PC-9 (cell line): ENCODE data around the gene SYTL1. TPM values are rescaled to one million over a fixed set of nuclear protein-coding genes. Genes with fewer than 3 reads are reported as not detected.

ENCODE experiments used
- BruUV-seq: library from RNA; stranded (reverse); fragments of 400-500 nt; replicated peaks from 2 replicates; lab custom pipeline; 2021; lab: Mats Ljungman, UMichigan
- CTCF ChIA-PET: fragments of 300-600 bp; sonication (Branson Sonifier 250); formaldehyde crosslinking; loops from one replicate; lab custom pipeline; 2022; ENCODE audit warnings: antibody characterized with exemption; lab: Charles Lee
- POLR2A ChIA-PET: fragments of 300-600 bp; sonication (Branson Sonifier 250); formaldehyde crosslinking; loops from one replicate; lab custom pipeline; 2022; ENCODE audit warnings: antibody characterized with exemption; ENCODE audit not compliant: unreplicated experiment; lab: Charles Lee
- DNase-seq, 2 experiments: peaks; one replicate each; pipeline versions ENCODE4 v3.0.0 to v3.0.0-alpha.2; 2015 to 2022; ENCODE audit warnings: mixed read lengths in 1 of 2
- H2AFZ ChIP-seq: fragments of 200-600 bp; sonication (generic); 2 replicates; pipeline ENCODE4 v1.8.1; 2017; ENCODE audit warnings: antibody characterized with exemption
- H3F3A ChIP-seq: fragments of 200-600 bp; sonication (generic); 2 replicates; pipeline ENCODE4 v1.8.1; 2017; ENCODE audit warnings: antibody characterized with exemption, mild to moderate bottlenecking, low read depth; ENCODE audit not compliant: insufficient read depth
- H3K27ac ChIP-seq: fragments of 200-600 bp; sonication (generic); 2 replicates; pipeline ENCODE4 v1.6.1; 2016; ENCODE audit warnings: mixed run types
- H3K27me3 ChIP-seq: fragments of 200-600 bp; sonication (generic); 2 replicates; pipeline ENCODE4 v1.6.1; 2016; ENCODE audit warnings: low read depth, mixed run types; ENCODE audit not compliant: insufficient read depth
- H3K36me3 ChIP-seq: fragments of 200-600 bp; sonication (generic); 2 replicates; pipeline ENCODE4 v1.6.1; 2016; ENCODE audit warnings: low read depth, mixed run types
- H3K4me1 ChIP-seq: fragments of 200-600 bp; sonication (generic); replicated peaks from 2 replicates; pipeline ENCODE4 v1.6.1; 2016; ENCODE audit warnings: mixed run types; ENCODE audit not compliant: insufficient read depth
- H3K4me2 ChIP-seq: fragments of 200-600 bp; sonication (generic); 2 replicates; pipeline ENCODE4 v1.6.1; 2017; ENCODE audit warnings: mixed run types
- H3K4me3 ChIP-seq: fragments of 200-600 bp; sonication (generic); 2 replicates; pipeline ENCODE4 v1.6.1; 2016; ENCODE audit warnings: mixed run types
- H3K79me2 ChIP-seq: fragments of 200-600 bp; sonication (generic); 2 replicates; pipeline ENCODE4 v1.6.1; 2017; ENCODE audit warnings: low read depth, mixed run types
- H3K9me2 ChIP-seq: fragments of 200-600 bp; sonication (generic); 2 replicates; pipeline ENCODE4 v1.8.1; 2017; ENCODE audit warnings: mild to moderate bottlenecking; ENCODE audit not compliant: insufficient read depth
- H3K9me3 ChIP-seq: fragments of 200-600 bp; sonication (generic); 2 replicates; pipeline ENCODE4 v1.8.1; 2016; ENCODE audit warnings: low read depth; ENCODE audit not compliant: insufficient read depth
- H4K20me1 ChIP-seq: fragments of 200-600 bp; sonication (generic); 2 replicates; pipeline ENCODE4 v1.8.1; 2017; ENCODE audit not compliant: insufficient read depth
- EZH2 ChIP-seq: fragments of 200-600 bp; sonication (generic); IDR thresholded peaks from 2 replicates; pipeline ENCODE4 v1.8.0; 2017; ENCODE audit warnings: antibody characterized with exemption, low read depth
- intact Hi-C: fragments of 100-400 bp; cut with micrococcal nuclease; formaldehyde crosslinking; loops from one replicate; pipeline ENCODE4 v1.10.0; 2022; ENCODE audit not compliant: unreplicated experiment
- total RNA-seq: library from RNA; stranded (reverse); gene quantifications from 2 replicates; pipeline ENCODE4 v1.2.3, GENCODE V29; 2021
- TF ChIP-seq, protein P1 (sequence below): fragments of 200-600 bp; sonication (generic); conservative IDR thresholded peaks from 2 replicates; pipeline ENCODE4 v1.6.1; 2017; ENCODE audit warnings: mixed run types, antibody characterized with exemption, mild to moderate bottlenecking, moderate library complexity

The SYTL1 gene
- total RNA-seq, 1 experiment from 2014 or later, result 43.7 TPM

DNA sequence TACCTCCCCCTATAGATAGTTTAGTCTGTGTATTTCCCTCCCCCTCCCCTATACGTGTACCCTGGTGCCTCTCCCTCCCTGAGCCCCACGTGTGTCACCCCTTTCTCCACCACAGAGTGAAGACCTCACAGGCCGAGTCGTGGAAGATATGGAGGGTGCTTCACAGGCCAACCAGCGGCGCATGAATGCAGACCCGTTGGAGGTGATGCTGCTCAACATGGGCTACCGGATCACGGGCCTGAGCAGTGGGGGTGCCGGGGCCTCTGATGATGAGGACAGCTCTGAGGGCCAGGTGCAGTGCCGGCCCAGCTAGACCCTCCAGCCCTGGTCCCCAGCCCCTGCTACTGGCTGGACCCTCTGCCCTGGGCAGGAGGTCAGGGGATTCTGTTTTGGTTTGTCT lies 35.8 kb upstream of the SYTL1 start:
- no peaks in the 10 kb centered on the region for H3K36me3 ChIP-seq
- ChIA-PET POLR2A (no interaction called here), CTCF (no interaction called here)
- no peaks in the 10 kb centered on the region for H3K9me3 ChIP-seq
- no peaks in the 10 kb centered on the region for H3K4me1 ChIP-seq
- H3K27me3 ChIP-seq, result no peaks in the 10 kb centered on the region
- no peak for DNase-seq
- no peaks in the 10 kb centered on the region for H3K9me2 ChIP-seq
- no peaks in the 10 kb centered on the region for H3K79me2 ChIP-seq
- TF ChIP-seq, protein P1, sequence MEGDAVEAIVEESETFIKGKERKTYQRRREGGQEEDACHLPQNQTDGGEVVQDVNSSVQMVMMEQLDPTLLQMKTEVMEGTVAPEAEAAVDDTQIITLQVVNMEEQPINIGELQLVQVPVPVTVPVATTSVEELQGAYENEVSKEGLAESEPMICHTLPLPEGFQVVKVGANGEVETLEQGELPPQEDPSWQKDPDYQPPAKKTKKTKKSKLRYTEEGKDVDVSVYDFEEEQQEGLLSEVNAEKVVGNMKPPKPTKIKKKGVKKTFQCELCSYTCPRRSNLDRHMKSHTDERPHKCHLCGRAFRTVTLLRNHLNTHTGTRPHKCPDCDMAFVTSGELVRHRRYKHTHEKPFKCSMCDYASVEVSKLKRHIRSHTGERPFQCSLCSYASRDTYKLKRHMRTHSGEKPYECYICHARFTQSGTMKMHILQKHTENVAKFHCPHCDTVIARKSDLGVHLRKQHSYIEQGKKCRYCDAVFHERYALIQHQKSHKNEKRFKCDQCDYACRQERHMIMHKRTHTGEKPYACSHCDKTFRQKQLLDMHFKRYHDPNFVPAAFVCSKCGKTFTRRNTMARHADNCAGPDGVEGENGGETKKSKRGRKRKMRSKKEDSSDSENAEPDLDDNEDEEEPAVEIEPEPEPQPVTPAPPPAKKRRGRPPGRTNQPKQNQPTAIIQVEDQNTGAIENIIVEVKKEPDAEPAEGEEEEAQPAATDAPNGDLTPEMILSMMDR, result no peak
- TF ChIP-seq EZH2, result no peak
- no TSS peak for BruUV-seq
- intact Hi-C loops, result no loop called here
- H3K4me3 ChIP-seq, result no peak overlapping the region
- no peaks in the 10 kb centered on the region for H4K20me1 ChIP-seq
- no peak overlapping the region for H2AFZ ChIP-seq
- H3K4me2 ChIP-seq, result no peak overlapping the region
- no peak overlapping the region for H3K27ac ChIP-seq
- H3F3A ChIP-seq, result no peaks in the 10 kb centered on the region

DNA sequence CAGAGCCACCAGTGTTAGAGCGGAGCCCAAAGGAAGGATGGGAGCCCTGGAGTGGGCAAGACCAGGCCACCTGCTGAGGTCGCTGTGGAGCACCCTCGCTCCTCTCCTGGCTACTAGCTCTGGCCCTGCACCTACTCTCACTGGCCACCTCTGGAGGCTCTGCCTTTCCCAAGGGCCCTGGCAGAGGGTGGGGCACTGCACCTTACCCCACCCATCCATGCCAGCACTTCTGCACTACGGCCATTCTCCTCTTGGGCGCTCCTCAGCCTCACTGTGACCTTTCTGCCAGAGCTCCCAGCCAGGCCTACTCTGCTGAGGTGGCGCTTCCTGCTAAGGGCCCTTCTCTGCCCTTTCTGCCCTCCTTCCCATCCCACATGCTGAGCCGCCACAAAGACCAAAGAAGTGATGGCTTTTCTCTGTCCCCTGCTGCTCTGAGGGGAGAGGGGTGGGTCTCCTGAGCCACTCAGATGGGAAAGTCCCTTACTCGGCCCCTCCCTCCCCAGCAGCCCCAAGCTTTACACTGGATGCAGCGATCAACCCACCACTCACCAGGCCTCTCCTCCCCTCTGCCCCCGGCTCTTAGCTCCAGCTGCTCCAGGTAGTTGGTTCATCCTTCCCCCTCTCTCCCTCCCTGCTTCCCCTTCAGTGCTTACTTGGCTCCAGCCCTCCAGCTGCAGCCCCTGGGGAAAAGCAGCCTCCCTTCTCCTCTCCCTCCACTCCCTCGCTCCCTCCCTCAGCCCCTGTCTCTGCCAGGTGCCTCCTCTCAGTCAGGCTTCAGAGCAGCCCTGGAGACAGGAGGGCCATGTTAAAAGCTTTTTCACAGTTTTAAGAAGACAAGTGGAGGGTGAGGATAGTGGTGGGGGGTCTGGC lies 34.7 kb upstream of the SYTL1 start:
- H3K9me2 ChIP-seq, result no peaks in the 10 kb centered on the region
- H3F3A ChIP-seq, result no peaks in the 10 kb centered on the region
- POLR2A ChIA-PET, result no interaction called here
- H3K4me2 ChIP-seq, result no peak overlapping the region
- H3K4me1 ChIP-seq, result no peaks in the 10 kb centered on the region
- H3K4me3 ChIP-seq, result no peak overlapping the region
- CTCF ChIA-PET, result interaction anchor here (0.6 to 1.2 kb wide), 4 partner anchors 11 to 1112 kb away, joined by 3 to 6 read pairs (median 4); no protein-coding TSS in a partner anchor
- H3K9me3 ChIP-seq, result no peaks in the 10 kb centered on the region
- H3K27ac ChIP-seq, result no peak overlapping the region
- no peaks in the 10 kb centered on the region for H4K20me1 ChIP-seq
- TF ChIP-seq, protein P1, result no peak
- TF ChIP-seq EZH2, result no peak
- no peak overlapping the region for H2AFZ ChIP-seq
- TSS peak; percentile 21 for BruUV-seq
- DNase-seq, result peak in 1 of 2 experiments; percentile 42
- H3K79me2 ChIP-seq, result no peaks in the 10 kb centered on the region
- no peaks in the 10 kb centered on the region for H3K36me3 ChIP-seq
- intact Hi-C loops, result no loop called here
- no peaks in the 10 kb centered on the region for H3K27me3 ChIP-seq

DNA sequence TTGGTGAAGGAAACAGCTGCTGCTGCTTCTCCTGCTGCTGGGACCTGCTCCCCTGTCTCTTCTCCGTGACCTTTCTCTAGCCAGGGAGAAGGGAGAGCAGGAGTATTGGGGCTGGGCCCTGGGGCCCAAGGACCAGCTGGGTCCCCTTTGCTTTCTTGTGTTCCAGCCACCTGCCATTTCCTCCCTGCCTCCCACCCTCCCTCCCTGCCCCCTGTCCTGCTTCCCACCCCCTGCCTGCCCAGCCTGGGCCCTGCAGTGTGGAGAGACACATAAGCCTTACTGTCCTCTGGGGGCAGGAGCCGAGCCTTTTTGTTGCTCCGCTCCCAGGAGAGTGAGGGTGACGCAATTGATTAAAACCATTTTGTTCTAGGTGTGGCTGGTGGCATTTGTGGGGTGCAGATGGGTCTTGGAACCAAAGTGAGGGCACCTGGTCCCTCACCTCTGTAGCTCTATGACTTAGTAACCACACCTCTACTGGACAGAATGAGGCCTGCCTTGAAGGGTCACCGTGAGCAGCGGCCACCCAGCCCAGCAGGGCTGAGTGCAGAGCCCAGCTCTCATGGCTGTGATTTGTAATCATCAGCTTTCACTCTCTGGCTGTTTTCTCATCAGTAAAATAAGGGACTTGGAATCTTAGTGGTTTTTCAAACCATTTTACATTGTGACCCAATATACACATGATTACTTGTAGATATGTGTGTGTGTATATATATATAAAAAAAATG lies 33.8 kb upstream of the SYTL1 start:
- H3K36me3 ChIP-seq, result no peaks in the 10 kb centered on the region
- no TSS peak for BruUV-seq
- no peaks in the 10 kb centered on the region for H3K27me3 ChIP-seq
- CTCF ChIA-PET, result no interaction called here
- POLR2A ChIA-PET, result no interaction called here
- intact Hi-C loops, result no loop called here
- no peaks in the 10 kb centered on the region for H4K20me1 ChIP-seq
- no peaks in the 10 kb centered on the region for H3F3A ChIP-seq
- no peak overlapping the region for H3K27ac ChIP-seq
- no peaks in the 10 kb centered on the region for H3K4me1 ChIP-seq
- H3K9me3 ChIP-seq, result no peaks in the 10 kb centered on the region
- no peak for TF ChIP-seq EZH2
- TF ChIP-seq, protein P1, result no peak
- H2AFZ ChIP-seq, result no peak overlapping the region
- no peak overlapping the region for H3K4me3 ChIP-seq
- H3K79me2 ChIP-seq, result no peaks in the 10 kb centered on the region
- no peak for DNase-seq
- H3K9me2 ChIP-seq, result no peaks in the 10 kb centered on the region
- no peak overlapping the region for H3K4me2 ChIP-seq
